Tibial nerve (tissue), 3 donors: ENCODE data around the gene KRT3.
"Not testable (repeated sequence)": the region's sequence is repeated elsewhere in the genome, so short reads cannot be mapped to it uniquely, and the experiment has no call there.

Source experiments
- CTCF ChIP-seq, 5 experiments: fragments of 200-600 bp in 3 of 5; fragments of 450-650 bp in 2 of 5; sonication (generic) in 3 of 5; IDR thresholded peaks; one replicate each; pipeline ENCODE4 v1.5.1; 2016 to 2019; ENCODE audit warnings: antibody characterized with exemption in 5 of 5, mild to moderate bottlenecking in 3 of 5, moderate library complexity in 2 of 5
- POLR2A ChIP-seq, 2 donors: fragments of 450-650 bp; IDR thresholded peaks; one replicate each; pipeline ENCODE4 v1.6.1; 2017; ENCODE audit warnings: antibody characterized with exemption in 2 of 2, mild to moderate bottlenecking in 2 of 2, moderate library complexity in 2 of 2

- not testable (repeated sequence) for TF ChIP-seq CTCF, POLR2A (IDR thresholded peaks at IDR 0.05)
Observed at GRCh38 chr12:52761218-52761617, 34.7 kb downstream of the KRT3 start.
